ENCODE measurements around the gene HIBCH.
"Not testable (repeated sequence)": the region's sequence is repeated elsewhere in the genome, so short reads cannot be mapped to it uniquely, and the experiment has no call there.

Gene HIBCH, protein sequence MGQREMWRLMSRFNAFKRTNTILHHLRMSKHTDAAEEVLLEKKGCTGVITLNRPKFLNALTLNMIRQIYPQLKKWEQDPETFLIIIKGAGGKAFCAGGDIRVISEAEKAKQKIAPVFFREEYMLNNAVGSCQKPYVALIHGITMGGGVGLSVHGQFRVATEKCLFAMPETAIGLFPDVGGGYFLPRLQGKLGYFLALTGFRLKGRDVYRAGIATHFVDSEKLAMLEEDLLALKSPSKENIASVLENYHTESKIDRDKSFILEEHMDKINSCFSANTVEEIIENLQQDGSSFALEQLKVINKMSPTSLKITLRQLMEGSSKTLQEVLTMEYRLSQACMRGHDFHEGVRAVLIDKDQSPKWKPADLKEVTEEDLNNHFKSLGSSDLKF

DNA sequence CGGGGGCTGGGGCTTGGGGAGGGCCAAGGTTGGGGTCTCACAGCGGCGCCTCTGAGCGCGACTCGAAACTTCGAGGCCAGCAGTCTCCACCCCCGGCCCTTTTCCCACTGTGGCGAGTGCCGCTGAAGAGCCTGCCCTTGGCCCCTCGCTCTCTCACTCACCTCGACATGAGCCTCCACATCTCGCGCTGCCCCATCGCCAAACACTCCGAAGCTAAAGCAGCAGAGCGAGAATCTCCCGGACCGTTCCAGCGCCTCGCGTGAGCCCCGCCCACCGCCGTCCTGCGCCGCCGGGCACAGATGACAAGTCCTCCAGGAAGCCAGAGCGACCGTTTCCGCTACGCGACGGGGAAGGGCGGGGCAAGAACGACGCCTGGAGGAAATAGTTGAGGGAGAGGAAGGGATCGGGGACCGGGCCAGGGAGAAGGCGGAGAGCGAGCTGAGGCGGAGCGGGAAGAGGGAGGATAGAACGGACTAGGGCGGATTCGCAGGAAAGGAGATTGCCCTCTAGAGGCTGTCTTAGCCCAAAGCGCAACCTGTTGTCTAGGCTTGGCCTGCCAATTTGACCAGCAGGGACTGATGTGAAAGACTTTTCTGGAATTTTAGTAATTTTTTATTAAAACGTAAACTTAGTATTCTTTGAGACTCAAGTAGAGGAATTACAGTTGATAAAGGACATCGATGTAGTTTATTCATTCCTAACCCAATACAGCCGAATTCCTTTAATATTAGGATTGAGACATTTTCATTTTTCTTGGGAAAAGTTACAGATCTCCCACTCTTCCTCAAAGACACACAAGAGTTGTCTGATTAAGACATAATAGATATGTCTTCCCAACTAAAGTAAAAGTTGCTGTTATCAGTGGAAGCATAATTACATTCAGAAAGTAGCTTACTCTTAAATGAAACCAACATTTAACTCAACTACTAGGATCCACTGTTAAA, at the start of gene HIBCH:
Gene HIBCH, minus strand, starts transcription at position 272 of the 944 bp plus-strand sequence. Its CDS starts 76 bp downstream, at position 196.
- peak; percentile 99 for DNase-seq

DNA sequence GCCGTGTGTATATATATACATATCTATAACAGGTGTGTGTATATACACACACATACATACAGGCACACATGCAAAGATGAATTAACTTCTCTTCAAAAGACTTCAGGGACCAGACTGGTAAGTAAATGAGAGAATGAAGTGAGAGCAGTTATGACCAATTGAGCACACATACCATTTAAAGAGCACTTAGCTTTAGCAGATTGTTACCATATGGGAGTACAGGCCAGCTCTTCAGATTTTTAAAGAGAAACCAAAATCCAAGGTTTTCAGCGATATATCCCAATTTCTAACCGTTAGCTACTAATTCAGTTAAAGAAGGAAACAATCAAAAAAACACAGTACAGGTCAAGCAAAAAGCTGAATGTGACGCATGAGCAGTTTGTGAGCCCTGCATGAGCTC, 47.5 kb upstream of the HIBCH start:
- DNase-seq, result no peak

DNA sequence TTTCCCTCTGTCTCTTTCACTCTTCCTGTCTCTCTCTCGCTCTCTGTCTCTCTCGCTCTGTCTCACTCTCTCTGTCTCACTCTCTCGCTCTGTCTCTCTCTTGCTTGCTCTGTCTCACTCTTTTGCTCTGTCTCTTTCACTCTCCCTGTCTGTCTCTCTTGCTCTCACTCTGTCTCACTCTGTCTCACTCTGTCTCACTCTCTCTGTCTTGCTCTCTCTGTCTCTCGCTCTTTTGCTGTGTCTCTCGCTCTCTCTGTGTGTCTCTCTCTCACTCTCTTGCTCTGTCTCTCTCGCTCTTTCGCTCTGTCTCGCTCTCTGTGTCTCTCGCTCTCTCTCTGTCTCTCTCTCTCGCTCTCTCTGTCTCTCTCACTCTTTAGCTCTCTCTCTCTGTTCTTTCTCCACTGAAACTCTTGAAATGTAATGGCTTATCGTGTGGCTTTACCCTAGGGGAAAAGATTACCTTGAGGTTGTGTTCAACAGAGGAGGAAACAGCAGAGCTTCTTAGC, 46.7 kb upstream of the HIBCH start:
- no peak for DNase-seq

DNA sequence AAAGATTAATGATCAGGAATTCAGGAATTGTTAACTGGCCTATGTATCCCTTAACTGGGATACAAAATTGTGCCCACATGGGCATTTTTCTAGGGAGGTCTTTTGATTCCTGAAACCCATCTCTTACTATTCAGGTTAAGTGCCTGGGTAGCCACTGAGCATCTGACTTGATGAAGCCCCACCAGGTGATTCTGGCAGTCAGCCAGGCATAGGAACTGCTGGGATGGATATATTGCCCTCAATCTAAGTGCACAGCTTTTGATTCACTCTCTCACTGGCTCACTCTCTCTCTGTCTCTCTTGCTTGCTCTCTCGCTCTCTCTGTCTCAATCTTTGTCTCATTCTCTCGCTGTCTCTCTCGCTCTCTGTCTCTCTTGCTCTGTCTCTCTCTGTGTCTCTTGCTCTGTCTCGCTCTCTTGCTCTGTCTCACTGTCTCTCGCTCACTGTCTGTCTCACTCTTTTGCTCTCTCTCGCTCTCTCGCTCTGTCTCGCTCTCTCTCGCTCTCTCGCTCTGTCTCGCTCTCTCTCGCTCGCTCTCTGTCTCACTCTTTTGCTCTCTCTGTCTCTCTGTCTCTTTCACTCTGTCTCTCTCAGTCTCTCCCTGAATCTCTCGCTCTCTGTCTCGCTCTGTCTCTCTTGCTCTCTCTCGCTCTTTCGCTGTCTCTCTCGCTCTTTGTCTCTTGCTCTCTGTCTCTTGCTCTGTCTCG, 46.0 kb upstream of the HIBCH start:
- DNase-seq, result no peak

DNA sequence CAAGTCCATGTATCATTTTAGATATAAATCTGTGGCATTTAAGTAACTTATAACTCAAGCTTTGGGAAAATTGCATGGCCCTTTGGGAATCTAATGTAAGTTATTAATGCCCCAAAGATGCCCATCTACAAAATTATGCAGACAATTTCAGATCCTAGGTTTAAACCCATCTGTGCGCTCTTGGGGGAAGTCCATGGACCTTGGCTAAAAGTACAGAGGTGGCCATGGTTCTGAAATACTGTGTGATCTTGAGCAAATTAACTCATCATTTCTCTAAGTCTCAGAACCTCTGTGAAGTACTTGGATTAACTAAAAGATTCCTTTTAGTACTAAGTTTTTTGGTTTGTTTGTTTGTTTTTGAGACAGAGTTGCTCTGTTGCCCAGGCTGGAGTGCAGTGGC, 43.3 kb upstream of the HIBCH start:
- DNase-seq, result no peak

DNA sequence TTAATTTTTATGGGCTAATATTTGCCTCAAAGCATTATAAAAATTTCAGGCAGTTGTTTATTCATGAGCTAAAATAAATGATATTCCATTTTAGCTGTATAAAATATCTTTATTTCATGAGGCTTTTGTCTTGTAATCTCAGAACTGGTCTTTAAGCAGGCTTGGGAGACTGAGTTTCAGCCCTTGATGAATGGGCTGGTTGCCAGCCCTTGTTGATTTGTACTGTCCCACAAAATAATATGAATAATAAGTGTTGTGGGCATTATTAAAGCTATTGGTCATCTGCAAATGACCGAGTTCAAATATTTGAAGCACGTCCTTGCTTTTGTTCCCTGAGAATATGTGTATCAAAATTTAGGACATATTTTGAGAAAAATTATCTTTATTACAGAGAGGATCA, 41.9 kb upstream of the HIBCH start:
- no peak for DNase-seq

DNA sequence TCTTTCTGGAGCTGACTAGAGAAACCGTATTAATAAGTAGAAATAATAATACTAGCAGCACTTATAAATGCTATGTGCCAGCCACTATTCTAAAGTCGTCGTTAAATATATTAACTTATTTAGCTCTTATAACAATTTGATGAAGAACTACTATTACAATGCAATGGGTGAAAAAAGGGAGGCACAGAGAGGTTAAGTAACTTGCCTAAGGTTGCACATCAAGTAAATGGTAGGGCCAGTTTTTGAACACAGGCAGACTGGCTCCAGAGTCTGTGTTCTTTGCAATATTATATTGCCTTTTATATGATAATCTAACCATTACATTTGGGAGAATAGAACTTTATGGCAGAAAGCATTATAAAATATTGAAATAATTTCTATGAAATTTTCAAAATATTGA, 41.3 kb upstream of the HIBCH start:
- DNase-seq, result no peak

DNA sequence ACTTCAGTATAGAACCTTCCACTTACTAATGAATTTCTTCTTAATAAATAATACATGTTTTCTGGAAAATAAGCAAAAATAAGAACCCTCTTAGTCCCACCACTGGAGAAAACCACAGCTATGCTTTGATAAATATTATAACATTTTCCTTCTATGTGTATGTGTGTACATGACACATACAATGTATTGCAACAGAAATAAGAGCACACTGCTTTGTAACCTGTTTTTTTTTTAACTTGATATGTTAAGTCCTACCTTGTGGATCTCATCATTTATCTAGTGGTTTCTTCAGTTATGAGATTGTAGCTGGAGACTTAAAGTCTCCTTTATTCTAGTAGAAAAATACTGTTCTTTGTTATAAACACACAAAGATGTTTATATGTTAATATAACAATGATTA, 40.9 kb upstream of the HIBCH start:
- DNase-seq, result no peak

DNA sequence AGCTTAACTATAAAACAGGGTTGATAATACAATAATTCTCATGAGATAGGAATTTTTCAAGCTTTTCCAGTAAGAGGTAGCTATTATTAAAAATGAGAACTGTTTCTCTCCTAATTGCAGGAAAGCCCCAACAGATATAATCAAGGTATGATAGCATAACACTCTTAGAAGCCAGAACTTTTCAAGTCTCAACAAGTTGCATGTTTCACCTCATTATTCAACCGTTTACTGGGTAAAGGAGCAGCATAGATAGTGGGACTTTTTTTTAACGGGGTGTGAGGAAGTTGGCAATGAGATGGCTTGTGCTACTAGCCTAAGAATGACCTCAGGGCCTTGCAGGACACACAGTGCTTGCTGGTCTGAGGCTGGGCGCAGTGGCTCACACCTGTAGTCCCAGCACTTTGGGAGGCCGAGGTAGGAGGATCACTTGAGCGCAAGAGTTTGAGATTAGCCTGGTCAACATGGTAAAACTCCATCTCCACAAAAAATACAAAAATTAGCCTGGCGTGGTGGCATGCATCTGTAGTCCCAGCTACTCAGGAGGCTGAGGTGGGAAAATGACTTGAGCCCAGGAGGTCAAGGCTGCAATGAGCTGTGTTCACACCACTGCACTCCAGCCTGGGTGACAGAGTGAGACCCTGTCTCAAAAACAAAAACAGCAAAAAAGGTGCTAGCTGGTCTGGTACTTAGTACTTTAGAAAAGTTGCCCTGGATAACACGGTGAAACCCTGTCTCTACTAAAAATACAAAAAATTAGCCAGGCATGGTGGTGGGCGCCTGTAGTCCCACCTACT, 39.2 kb upstream of the HIBCH start:
- not testable (repeated sequence) for DNase-seq

DNA sequence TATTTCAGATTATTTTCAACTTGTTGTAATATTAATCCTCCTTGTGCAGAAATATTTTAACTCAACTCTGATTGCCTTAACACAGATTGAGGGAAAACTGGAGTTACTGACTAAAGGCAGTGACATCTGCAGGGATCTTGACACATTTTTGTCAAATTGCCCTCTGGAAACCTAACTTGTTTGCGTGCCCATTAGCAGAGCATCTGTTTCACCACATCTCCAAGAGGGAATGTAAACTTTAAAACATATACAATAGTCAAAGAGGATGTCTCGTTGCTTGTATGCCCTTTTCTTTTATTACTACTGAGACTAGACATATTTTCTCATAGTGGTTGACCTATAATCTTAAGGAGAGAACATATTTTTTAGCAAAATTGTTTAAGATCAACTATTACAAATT, 38.0 kb upstream of the HIBCH start:
- no peak for DNase-seq

DNA sequence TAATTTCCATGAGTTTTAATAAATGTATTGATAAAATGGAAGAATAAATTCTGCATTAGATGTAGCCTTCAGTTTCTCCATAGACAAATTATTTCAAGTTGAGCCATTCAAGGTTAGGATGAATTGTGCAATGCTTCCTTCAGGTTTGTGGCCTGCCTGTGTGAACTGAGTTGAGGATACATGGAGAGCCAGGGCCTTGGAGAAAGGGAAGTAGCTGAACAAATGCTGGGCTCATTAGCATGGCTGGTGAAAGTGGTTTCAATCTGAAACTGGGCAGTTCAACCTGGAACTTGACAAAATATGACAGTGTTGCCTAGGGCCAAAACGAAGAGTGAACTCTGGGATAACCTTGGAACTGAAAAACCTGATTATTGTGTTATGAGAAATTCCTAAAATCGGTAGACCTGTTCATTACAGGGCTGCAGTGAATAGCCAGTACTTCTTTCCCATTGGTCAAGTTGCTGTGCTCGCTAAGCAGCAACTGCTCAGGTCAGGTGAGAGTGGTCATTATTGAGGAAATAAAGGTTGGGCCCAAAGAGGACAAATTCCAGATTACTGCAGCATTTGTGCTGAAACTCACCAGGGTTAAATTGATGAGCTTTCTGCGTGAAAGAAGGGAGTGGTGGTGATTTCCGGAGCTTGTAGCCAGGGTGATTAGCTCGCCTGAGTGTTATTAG, 36.5 kb upstream of the HIBCH start:
- DNase-seq, result no peak

DNA sequence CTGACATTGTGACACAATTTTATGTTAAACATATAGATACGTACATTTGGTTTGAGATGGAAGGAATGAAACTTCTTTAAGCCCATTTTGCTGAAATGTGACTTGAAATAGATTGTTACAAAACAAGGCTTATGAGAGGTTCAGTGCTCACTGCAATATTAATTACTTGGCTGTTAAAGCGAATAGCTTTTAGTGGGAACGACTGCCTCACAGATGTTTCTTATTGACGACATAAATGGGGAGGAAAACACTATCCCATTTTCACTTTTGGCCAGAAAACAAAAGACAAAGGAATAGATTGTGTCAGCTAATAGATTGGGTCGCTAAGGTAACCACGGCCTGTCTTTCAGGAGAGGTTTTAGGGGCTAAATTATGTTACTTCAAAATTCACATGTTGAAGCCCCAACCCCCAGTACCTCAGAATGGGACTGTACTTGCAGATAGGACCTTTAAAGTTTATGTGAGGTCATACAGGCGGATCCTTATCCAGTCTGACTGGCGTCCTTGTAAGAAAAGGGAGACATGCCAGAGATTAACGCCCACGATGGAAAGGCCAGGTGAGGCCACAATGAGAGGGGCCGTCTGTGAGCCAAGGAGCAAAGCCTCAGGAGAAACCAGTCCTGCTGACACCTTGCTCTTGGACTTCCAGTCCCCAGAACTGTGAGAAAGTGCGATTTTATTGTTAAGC, 34.5 kb upstream of the HIBCH start:
- DNase-seq, result no peak

DNA sequence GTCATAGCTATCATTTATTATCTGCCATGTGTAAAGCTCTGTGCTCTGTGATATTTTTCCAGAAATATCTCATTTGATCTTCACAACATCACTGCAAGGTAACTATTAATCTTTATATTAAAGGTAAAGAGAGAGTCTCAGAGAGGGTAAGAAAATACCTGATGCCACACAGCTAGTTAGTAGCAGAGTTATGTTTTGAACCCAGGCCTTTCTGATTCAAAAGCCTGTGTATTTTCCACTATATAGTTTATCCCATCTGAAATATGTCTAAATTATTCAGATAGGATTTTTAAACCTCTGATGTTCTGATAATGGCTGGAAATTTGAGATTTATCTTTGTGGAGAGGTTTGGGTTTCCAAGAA, 33.9 kb upstream of the HIBCH start:
- DNase-seq, result no peak

DNA sequence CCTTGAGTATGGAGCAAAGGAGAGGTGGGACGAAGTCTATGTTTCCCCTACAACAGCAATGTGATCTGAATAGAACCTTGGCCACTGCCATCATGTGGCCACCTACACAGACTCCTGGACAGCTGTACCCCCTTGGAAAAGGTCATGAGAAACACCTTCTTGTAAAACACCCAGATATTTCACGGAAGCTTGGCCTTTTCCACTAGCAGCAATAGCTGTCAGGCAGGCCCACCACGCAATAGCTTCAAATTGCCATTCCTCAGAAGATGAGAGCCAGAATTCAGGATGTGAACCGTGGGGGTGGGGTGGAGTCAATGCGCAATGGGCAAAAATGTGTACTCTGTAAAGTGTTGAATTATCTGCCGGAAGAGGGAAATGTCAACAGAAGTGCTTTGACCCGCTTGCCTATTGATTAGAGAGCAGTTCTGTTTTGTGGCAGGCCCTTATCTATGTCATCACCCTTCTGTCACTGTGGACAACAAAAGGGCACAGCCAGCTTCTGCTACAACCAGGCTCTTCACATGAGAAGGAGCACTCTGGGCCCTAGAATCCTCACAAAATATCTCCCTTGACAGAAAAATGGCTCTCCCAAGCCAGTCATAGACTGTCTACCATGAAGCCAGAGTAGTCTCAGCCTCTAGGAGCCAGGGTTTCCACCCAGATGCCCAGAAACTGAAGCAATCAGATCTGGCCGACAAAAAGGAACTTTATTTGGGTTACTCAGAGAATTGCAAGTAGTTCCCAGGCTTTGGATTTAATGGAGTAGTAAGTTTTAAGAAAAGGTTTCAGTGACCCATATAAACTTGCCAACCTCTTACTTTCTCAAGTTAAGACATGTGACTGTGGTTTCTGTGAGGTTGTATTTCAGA, 33.3 kb upstream of the HIBCH start:
- DNase-seq, result no peak

DNA sequence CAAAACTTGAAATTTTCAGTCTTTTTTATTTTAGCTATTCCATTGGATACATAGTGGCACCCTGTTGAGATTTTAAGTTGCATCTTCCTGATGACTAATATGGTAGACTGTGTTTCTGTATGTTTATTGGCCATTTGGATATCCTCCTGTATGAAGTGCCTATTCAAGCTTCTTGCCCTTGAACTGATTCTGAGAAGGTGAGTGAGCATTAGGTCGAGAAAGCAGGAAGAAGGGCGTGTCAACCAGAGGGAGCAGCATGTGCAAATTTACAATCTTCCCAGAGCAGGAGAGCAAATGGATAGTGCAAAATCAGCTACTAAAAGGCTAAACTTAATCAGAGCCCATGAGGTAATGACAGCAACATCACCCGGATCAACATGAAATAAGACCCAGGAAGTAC, 32.3 kb upstream of the HIBCH start:
- no peak for DNase-seq

DNA sequence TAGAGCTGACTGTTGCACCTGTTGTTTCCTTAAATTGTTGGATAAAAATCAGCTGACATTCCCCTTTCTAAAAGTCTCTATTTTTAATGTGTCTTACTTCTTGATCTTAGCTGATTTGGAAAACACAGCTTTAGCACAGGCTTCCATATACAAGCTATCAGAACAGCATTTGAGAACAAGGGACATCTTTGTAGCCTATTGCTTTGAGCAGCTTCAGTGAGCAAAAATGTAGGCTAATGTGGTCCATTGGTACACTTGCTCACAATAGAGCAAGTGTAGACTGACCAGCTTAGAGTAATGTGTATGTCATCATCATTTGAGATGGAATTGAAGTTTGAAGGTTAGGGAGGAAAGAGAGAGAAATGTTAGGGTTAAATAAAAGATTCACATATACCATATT, 30.7 kb upstream of the HIBCH start:
- DNase-seq, result no peak

DNA sequence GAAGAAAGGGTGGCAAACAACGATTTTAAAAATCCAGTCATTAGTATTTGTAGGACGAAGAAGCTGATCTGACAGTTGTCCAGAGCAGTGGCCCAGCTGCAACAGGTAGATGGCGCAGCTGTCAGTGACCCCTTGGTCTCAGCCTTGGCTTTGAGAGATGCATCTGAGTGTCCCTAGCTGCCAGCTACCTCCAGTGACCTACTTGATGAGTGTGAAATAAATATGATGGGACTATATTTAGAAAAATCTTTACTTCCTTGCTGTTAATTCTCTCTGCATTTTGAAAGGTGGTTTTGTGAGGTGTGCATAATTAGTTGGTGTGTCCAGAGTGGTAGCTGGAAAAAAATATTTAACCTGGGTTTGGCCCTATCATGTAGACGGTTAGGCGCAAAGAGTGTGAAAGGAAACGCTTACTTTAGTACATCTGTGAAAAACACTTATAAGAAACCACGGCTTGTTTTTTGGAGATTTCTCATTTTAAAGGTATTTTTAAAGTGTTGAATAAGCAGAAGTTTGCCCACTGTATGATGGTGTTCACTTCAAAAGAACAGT, 24.7 kb upstream of the HIBCH start:
- DNase-seq, result peak; percentile 76

DNA sequence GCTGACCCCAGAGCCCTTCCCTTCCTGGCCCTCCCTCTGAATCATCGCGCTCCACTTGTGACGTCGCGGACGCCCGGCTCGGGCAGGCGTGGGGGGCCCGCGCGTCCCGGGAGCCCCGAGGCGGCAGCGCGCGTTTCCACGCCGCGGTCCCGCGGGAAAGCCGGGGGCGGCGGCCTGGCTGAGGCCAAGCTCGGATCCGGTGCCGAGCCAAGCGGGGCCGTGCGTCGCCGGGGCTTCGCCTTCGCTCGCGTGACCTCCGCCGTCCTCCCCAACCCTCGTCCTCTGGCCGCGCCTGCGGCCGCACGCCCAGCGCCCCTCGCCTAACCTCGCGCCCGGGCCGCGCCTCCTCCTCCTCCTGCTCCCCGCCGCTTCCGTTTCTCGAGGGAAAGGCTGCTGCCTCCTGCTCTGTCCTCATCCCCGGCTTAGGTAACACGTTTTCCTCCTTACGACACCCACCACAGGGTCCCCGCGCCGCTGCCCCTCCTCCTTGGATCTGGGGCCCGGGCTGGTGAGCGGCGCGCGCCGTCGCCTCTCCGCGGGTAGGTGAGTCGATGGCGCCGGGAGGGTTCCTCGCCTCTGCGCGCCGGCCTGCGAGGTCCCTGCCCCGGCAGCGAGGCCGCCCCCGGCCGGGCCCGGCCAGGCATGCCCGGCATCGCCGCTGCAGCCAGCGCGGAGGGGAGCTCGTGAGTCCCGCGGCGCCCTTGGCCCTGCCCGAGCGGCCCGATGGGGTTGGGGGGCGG, 24.1 kb upstream of the HIBCH start, which contains the start of gene INPP1:
Gene INPP1, plus strand, starts transcription at position 54 of the 740 bp plus-strand sequence. CDS start 16,514 bp downstream, outside the sequence.
- peak; percentile 88 for DNase-seq

DNA sequence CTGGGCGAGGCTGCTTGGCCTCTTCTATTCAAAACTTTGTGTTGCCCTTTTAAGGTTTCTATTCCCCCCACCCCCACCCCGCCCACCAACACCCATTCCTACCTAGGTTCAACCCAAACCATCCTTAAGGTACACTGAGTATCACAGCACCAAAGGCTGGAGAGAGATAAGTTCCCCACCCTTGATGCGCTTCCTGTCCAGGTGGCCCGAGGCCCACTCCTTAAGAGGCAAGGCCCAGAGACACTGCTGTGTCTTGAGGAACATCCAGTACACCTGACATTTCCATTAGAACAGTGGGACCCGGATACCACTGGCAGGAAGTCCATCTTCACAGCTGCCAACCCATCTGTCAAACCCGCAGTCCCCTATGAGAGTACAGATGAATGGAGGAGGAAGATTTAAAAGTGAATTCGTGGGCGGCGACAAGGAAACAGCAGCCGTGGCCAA, 23.5 kb upstream of the HIBCH start:
- DNase-seq, result no peak
